ENCODE data around the gene HOTAIR. TPM values are rescaled to one million over a fixed set of nuclear protein-coding genes. Genes with fewer than 3 reads are reported as not detected.

HOTAIR gene
- polyA plus RNA-seq, 1 donor from 2014 or later, result not detected

DNA sequence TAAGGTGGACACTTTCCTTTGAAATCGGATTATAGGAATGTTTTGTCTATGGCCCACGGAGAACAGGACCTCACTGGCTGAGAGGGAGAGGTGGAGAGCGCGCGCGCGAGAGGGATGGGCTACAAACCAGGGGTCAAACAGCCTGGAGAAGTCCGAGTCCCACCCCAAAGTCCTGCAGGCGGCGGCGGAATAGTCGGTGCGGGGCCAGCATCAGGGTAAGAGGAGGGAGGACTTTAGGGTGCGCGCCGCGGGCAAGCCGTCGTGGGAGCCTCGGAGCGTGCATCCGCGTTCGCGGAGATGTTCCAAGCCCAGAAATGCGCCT is 30.7 kb upstream of the HOTAIR start:
- H3K9me3 ChIP-seq (ENCODE audit: low read length), result no peaks in the 10 kb centered on the region
- H3F3A ChIP-seq (ENCODE audit: insufficient read depth, low read length, poor library complexity, severe bottlenecking), result no peaks in the 10 kb centered on the region
- no peaks in the 10 kb centered on the region for H3K9me2 ChIP-seq (ENCODE audit: insufficient read depth, low read length)
- no peaks in the 10 kb centered on the region for H3K36me3 ChIP-seq (ENCODE audit: insufficient read depth, low read length)
- H3K4me2 ChIP-seq (ENCODE audit: low read length), result no peak overlapping the region
- H3K79me2 ChIP-seq (replicated peaks; ENCODE audit: insufficient read depth, low read length), result no peaks in the 10 kb centered on the region
- H3K27ac ChIP-seq (ENCODE audit: low read length), result no peak overlapping the region
- H3K4me3 ChIP-seq (ENCODE audit: low read length), result no peak overlapping the region
- H3K9ac ChIP-seq (ENCODE audit: low read length), result no peak overlapping the region
- no peak overlapping the region for H2AFZ ChIP-seq (ENCODE audit: low read depth, low read length)
- TF ChIP-seq, protein P1, sequence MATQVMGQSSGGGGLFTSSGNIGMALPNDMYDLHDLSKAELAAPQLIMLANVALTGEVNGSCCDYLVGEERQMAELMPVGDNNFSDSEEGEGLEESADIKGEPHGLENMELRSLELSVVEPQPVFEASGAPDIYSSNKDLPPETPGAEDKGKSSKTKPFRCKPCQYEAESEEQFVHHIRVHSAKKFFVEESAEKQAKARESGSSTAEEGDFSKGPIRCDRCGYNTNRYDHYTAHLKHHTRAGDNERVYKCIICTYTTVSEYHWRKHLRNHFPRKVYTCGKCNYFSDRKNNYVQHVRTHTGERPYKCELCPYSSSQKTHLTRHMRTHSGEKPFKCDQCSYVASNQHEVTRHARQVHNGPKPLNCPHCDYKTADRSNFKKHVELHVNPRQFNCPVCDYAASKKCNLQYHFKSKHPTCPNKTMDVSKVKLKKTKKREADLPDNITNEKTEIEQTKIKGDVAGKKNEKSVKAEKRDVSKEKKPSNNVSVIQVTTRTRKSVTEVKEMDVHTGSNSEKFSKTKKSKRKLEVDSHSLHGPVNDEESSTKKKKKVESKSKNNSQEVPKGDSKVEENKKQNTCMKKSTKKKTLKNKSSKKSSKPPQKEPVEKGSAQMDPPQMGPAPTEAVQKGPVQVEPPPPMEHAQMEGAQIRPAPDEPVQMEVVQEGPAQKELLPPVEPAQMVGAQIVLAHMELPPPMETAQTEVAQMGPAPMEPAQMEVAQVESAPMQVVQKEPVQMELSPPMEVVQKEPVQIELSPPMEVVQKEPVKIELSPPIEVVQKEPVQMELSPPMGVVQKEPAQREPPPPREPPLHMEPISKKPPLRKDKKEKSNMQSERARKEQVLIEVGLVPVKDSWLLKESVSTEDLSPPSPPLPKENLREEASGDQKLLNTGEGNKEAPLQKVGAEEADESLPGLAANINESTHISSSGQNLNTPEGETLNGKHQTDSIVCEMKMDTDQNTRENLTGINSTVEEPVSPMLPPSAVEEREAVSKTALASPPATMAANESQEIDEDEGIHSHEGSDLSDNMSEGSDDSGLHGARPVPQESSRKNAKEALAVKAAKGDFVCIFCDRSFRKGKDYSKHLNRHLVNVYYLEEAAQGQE (IDR thresholded peaks at IDR 0.05; ENCODE audit: borderline replicate concordance), result no peak
- TF ChIP-seq MXI1 (conservative IDR thresholded peaks at IDR 0.05; ENCODE audit: poor library complexity, severe bottlenecking) (no peak), CTCF (IDR thresholded peaks at IDR 0.05; ENCODE audit: poor library complexity, severe bottlenecking) (no peak), POLR2AphosphoS5 (IDR thresholded peaks at IDR 0.05) (no peak), EP300 (conservative IDR thresholded peaks at IDR 0.05; ENCODE audit: poor library complexity, severe bottlenecking) (no peak), RAD21 (conservative IDR thresholded peaks at IDR 0.05) (no peak), SMC3 (conservative IDR thresholded peaks at IDR 0.05; ENCODE audit: poor library complexity) (no peak), EZH2 (IDR thresholded peaks at IDR 0.05; ENCODE audit: borderline replicate concordance, insufficient read depth, low read length, poor library complexity, severe bottlenecking) (no peak), TAF1 (IDR thresholded peaks at IDR 0.05; ENCODE audit: low read depth) (no peak)
- H3K27me3 ChIP-seq (ENCODE audit: insufficient read depth, low read depth, low read length), result peaks cover 99% of the 10 kb centered on the region
- no peaks in the 10 kb centered on the region for H4K20me1 ChIP-seq (ENCODE audit: insufficient read depth)

DNA sequence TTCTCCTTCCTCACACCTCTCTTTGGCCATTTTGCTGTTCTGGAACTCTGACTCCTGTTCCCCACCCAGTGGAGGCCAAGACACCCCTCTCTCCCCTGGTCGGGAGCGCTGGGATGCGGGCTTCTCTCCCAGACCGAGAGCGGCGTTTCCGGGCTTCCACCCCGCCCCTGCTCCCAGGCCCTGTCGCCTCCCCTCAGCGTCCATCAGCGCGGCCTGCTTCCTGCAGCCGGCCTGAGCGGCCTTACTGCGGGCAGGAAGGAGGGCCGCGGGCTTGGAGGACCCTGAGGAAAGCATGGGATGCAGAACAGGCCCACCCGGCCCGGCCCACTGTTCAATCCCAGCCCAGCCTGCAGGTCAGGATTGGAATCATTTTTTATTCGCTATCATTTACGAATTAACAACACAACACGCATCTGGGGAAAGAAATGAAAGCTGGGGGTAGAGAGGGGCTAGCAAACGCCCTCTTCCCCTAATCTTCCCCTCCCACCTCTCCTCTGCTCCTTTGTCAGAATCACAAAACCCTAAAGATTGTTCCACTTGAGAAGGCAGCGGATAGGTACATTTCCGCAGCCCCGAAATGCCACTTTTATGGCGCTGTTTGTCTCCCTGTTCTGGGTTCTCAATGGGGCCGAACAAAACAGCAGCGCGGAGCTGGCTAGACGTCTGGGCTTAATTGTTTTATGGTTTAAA is 30.2 kb upstream of the HOTAIR start:
- Histone ChIP-seq H2AFZ (ENCODE audit: low read depth, low read length) (no peak overlapping the region), H3F3A (ENCODE audit: insufficient read depth, low read length, poor library complexity, severe bottlenecking) (no peaks in the 10 kb centered on the region), H3K4me3 (ENCODE audit: low read length) (no peak overlapping the region), H4K20me1 (ENCODE audit: insufficient read depth) (no peaks in the 10 kb centered on the region), H3K9ac (ENCODE audit: low read length) (no peak overlapping the region), H3K9me3 (ENCODE audit: low read length) (no peaks in the 10 kb centered on the region), H3K79me2 (replicated peaks; ENCODE audit: insufficient read depth, low read length) (no peaks in the 10 kb centered on the region), H3K27me3 (ENCODE audit: insufficient read depth, low read depth, low read length) (peaks cover 99% of the 10 kb centered on the region), H3K36me3 (ENCODE audit: insufficient read depth, low read length) (no peaks in the 10 kb centered on the region), H3K4me2 (ENCODE audit: low read length) (no peak overlapping the region), H3K27ac (ENCODE audit: low read length) (no peak overlapping the region), H3K9me2 (ENCODE audit: insufficient read depth, low read length) (no peaks in the 10 kb centered on the region)
- TF ChIP-seq MXI1 (conservative IDR thresholded peaks at IDR 0.05; ENCODE audit: poor library complexity, severe bottlenecking), result no peak
- TF ChIP-seq EZH2 (IDR thresholded peaks at IDR 0.05; ENCODE audit: borderline replicate concordance, insufficient read depth, low read length, poor library complexity, severe bottlenecking), result peak; percentile 50
- no peak for TF ChIP-seq POLR2AphosphoS5 (IDR thresholded peaks at IDR 0.05)
- TF ChIP-seq SMC3 (conservative IDR thresholded peaks at IDR 0.05; ENCODE audit: poor library complexity), result no peak
